Ectodermal cell (in vitro differentiated cells): ENCODE data around the gene RPGRIP1L.

Source experiments
- H3K27ac ChIP-seq: 2 replicates; pipeline ENCODE4 v1.7.0; 2013; ENCODE audit warnings: mild to moderate bottlenecking, low read depth, low read length; ENCODE audit not compliant: insufficient read depth, poor library complexity, severe bottlenecking
- H3K27me3 ChIP-seq: 2 replicates; pipeline ENCODE4 v1.7.0; 2013; ENCODE audit warnings: mild to moderate bottlenecking, low read length; ENCODE audit not compliant: insufficient read depth, control insufficient read depth, poor library complexity, severe bottlenecking
- H3K36me3 ChIP-seq: one replicate; pipeline ENCODE4 v1.7.0; 2013; ENCODE audit warnings: low read length; ENCODE audit not compliant: control insufficient read depth, insufficient read depth
- H3K4me1 ChIP-seq: one replicate; pipeline ENCODE4 v1.7.0; 2013; ENCODE audit warnings: low read length; ENCODE audit not compliant: control insufficient read depth, insufficient read depth
- H3K4me3 ChIP-seq: 2 replicates; pipeline ENCODE4 v1.7.0; 2013; ENCODE audit warnings: low read depth, low read length, control low read depth; ENCODE audit not compliant: insufficient read depth
- H3K9me3 ChIP-seq: 2 replicates; pipeline ENCODE4 v1.7.0; 2013; ENCODE audit warnings: mild to moderate bottlenecking, low read length, moderate library complexity; ENCODE audit not compliant: control insufficient read depth
- WGBS, 2 experiments: methylation state at CpG; one replicate each; pipeline ENCODE4 v1.1.7; 2013; ENCODE audit warnings: missing lambda C conversion rate in 2 of 2; 5-methylcytosine and 5-hydroxymethylcytosine counted together

The RPGRIP1L gene

GRCh38 chr16:53565296-53565863 is 138.3 kb downstream of the RPGRIP1L start:
- WGBS, 2 experiments: 95 to 97% methylated on average over 8 of the region's 8 CpGs

GRCh38 chr16:53563426-53563825 is 140.2 kb downstream of the RPGRIP1L start:
- Histone ChIP-seq H3K27me3 (no peaks in the 10 kb centered on the region), H3K4me1 (no peaks in the 10 kb centered on the region), H3K4me3 (no peak overlapping the region), H3K27ac (no peak overlapping the region), H3K9me3 (no peaks in the 10 kb centered on the region), H3K36me3 (no peaks in the 10 kb centered on the region)
- 61 to 66% methylated on average over 4 of the region's 4 CpGs for WGBS, 2 experiments

More at GRCh38 chr16:53565296-53565863, 138.3 kb downstream of the RPGRIP1L start:
- H3K27ac ChIP-seq: no peak overlapping the region
- no peaks in the 10 kb centered on the region for H3K36me3 ChIP-seq
- H3K9me3 ChIP-seq: no peaks in the 10 kb centered on the region
- H3K4me3 ChIP-seq: no peak overlapping the region
- no peaks in the 10 kb centered on the region for H3K27me3 ChIP-seq
- no peaks in the 10 kb centered on the region for H3K4me1 ChIP-seq

GRCh38 chr16:53561101-53561888 is 142.4 kb downstream of the RPGRIP1L start:
- Histone ChIP-seq H3K27me3 (no peaks in the 10 kb centered on the region), H3K4me3 (no peak overlapping the region), H3K36me3 (no peaks in the 10 kb centered on the region), H3K27ac (no peak overlapping the region), H3K9me3 (no peaks in the 10 kb centered on the region), H3K4me1 (no peaks in the 10 kb centered on the region)
- 71 to 75% methylated on average over 5 of the region's 5 CpGs for WGBS, 2 experiments

GRCh38 chr16:53559270-53559951 is 144.2 kb downstream of the RPGRIP1L start:
- no peak overlapping the region for H3K4me3 ChIP-seq
- no peaks in the 10 kb centered on the region for H3K36me3 ChIP-seq
- no peaks in the 10 kb centered on the region for H3K4me1 ChIP-seq
- H3K27ac ChIP-seq: no peak overlapping the region
- H3K9me3 ChIP-seq: no peaks in the 10 kb centered on the region
- no peaks in the 10 kb centered on the region for H3K27me3 ChIP-seq
- WGBS, 2 experiments: 91 to 95% methylated on average over 5 of the region's 5 CpGs

- 92 to 96% methylated on average over 5 of the region's 5 CpGs for WGBS, 2 experiments
- Histone ChIP-seq H3K4me1 (no peaks in the 10 kb centered on the region), H3K27ac (no peak overlapping the region), H3K4me3 (no peak overlapping the region), H3K9me3 (no peaks in the 10 kb centered on the region), H3K36me3 (no peaks in the 10 kb centered on the region), H3K27me3 (no peaks in the 10 kb centered on the region)
Observed at GRCh38 chr16:53558710-53559109, 144.9 kb downstream of the RPGRIP1L start.

GRCh38 chr16:53556521-53556920 is 147.1 kb downstream of the RPGRIP1L start:
- Histone ChIP-seq H3K4me1 (no peaks in the 10 kb centered on the region), H3K4me3 (no peak overlapping the region), H3K36me3 (no peaks in the 10 kb centered on the region), H3K9me3 (no peaks in the 10 kb centered on the region), H3K27me3 (no peaks in the 10 kb centered on the region), H3K27ac (no peak overlapping the region)
- 94% methylated on average over 7 to 8 of the region's 8 CpGs for WGBS, 2 experiments

GRCh38 chr16:53549970-53550690 is 153.5 kb downstream of the RPGRIP1L start:
- H3K4me3 ChIP-seq: no peak overlapping the region
- H3K27ac ChIP-seq: no peak overlapping the region
- WGBS, 2 experiments: 34 to 35% methylated on average over 18 of the region's 18 CpGs
- no peaks in the 10 kb centered on the region for H3K36me3 ChIP-seq
- H3K4me1 ChIP-seq: peaks cover 5% of the 10 kb centered on the region
- no peaks in the 10 kb centered on the region for H3K9me3 ChIP-seq
- peaks cover 9% of the 10 kb centered on the region for H3K27me3 ChIP-seq
